ENCODE data around the gene NR6A1. TPM values are rescaled to one million over a fixed set of nuclear protein-coding genes. Genes with fewer than 3 reads are reported as not detected.

NR6A1 gene
- total RNA-seq, 5 donors from 2014 or later (not counting 1 experiment from before 2014, with no cell fraction given), result 0.19 to 0.50 (median 0.40) TPM; not detected in 1

GRCh38 chr9:124749781-124750180 is 21.3 kb downstream of the NR6A1 start:
- Mint-ChIP-seq H3K4me3 (no peak overlapping the region), H3K4me1 (no peaks in the 10 kb centered on the region), H3K36me3 (no peaks in the 10 kb centered on the region), H3K9me3 (no peaks in the 10 kb centered on the region), H3K27me3 (peaks cover 35 to 39% of the 10 kb centered on the region in 2 donors), H3K27ac (no peak overlapping the region)
- Histone ChIP-seq H3K4me3 (ENCODE audit: control insufficient read depth in 1 of 2, extremely low read depth in 1 of 2, low read length in 1 of 2) (no peak overlapping the region), H3K4me1 (ENCODE audit: control insufficient read depth in 1 of 2, extremely low read depth in 1 of 2, insufficient read depth in 2 of 2, low read length in 2 of 2) (no peaks in the 10 kb centered on the region), H3K9me3 (no peaks in the 10 kb centered on the region), H3K27me3 (replicated peaks in 1 of 2; ENCODE audit: control insufficient read depth in 2 of 2, extremely low read depth in 1 of 2, insufficient read depth in 2 of 2, low read length in 1 of 2) (peaks cover 0 to 6% of the 10 kb centered on the region in 2 experiments), H3K36me3 (ENCODE audit: control insufficient read depth in 2 of 2, extremely low read depth in 1 of 2, insufficient read depth in 1 of 2, low read length in 1 of 2) (no peaks in the 10 kb centered on the region), H3K27ac (ENCODE audit: low read length) (no peak overlapping the region)
- 70% methylated on average over 2 of the region's 2 CpGs for WGBS (ENCODE audit: insufficient coverage)
- ChIA-PET CTCF (no interaction called here), POLR2A (no interaction called here)
- DNase-seq, result no peak
- ATAC-seq (replicated peaks in 1 of 4), result no peak

GRCh38 chr9:124749284-124749683 is 21.8 kb downstream of the NR6A1 start:
- no peaks in the 10 kb centered on the region for H3K9me3 Mint-ChIP-seq
- H3K9me3 ChIP-seq, result no peaks in the 10 kb centered on the region
- H3K27ac ChIP-seq (ENCODE audit: low read length), result no peak overlapping the region
- CTCF ChIA-PET, result interaction anchor here in 1 of 2 donors (0.7 kb wide), 1 partner anchor 76 kb away, joined by 4 read pairs; no protein-coding TSS in a partner anchor
- H3K27ac Mint-ChIP-seq, result no peak overlapping the region
- DNase-seq, result no peak
- H3K4me3 ChIP-seq (ENCODE audit: control insufficient read depth in 1 of 2, extremely low read depth in 1 of 2, low read length in 1 of 2), result no peak overlapping the region
- H3K27me3 Mint-ChIP-seq, result peaks cover 30 to 34% of the 10 kb centered on the region in 2 donors
- no peaks in the 10 kb centered on the region for H3K36me3 ChIP-seq (ENCODE audit: control insufficient read depth in 2 of 2, extremely low read depth in 1 of 2, insufficient read depth in 1 of 2, low read length in 1 of 2)
- no peaks in the 10 kb centered on the region for H3K36me3 Mint-ChIP-seq
- no peak for ATAC-seq (replicated peaks in 1 of 4)
- H3K27me3 ChIP-seq (replicated peaks in 1 of 2; ENCODE audit: control insufficient read depth in 2 of 2, extremely low read depth in 1 of 2, insufficient read depth in 2 of 2, low read length in 1 of 2), result peaks cover 0 to 6% of the 10 kb centered on the region in 2 experiments
- 96% methylated on average over 3 of the region's 3 CpGs for WGBS (ENCODE audit: insufficient coverage)
- no peak overlapping the region for H3K4me3 Mint-ChIP-seq
- H3K4me1 Mint-ChIP-seq, result no peaks in the 10 kb centered on the region
- no peaks in the 10 kb centered on the region for H3K4me1 ChIP-seq (ENCODE audit: control insufficient read depth in 1 of 2, extremely low read depth in 1 of 2, insufficient read depth in 2 of 2, low read length in 2 of 2)
- POLR2A ChIA-PET, result no interaction called here

GRCh38 chr9:124747065-124747464 is 24.0 kb downstream of the NR6A1 start:
- Histone ChIP-seq H3K9me3 (no peaks in the 10 kb centered on the region), H3K4me3 (ENCODE audit: control insufficient read depth in 1 of 2, extremely low read depth in 1 of 2, low read length in 1 of 2) (no peak overlapping the region), H3K36me3 (ENCODE audit: control insufficient read depth in 2 of 2, extremely low read depth in 1 of 2, insufficient read depth in 1 of 2, low read length in 1 of 2) (no peaks in the 10 kb centered on the region), H3K4me1 (ENCODE audit: control insufficient read depth in 1 of 2, extremely low read depth in 1 of 2, insufficient read depth in 2 of 2, low read length in 2 of 2) (no peaks in the 10 kb centered on the region), H3K27ac (ENCODE audit: low read length) (no peak overlapping the region), H3K27me3 (replicated peaks in 1 of 2; ENCODE audit: control insufficient read depth in 2 of 2, extremely low read depth in 1 of 2, insufficient read depth in 2 of 2, low read length in 1 of 2) (peaks cover 0 to 6% of the 10 kb centered on the region in 2 experiments)
- no peak for ATAC-seq (replicated peaks in 1 of 4)
- Mint-ChIP-seq H3K4me1 (no peaks in the 10 kb centered on the region), H3K27me3 (peaks cover 25% of the 10 kb centered on the region in 2 donors), H3K4me3 (no peak overlapping the region), H3K27ac (no peak overlapping the region), H3K9me3 (no peaks in the 10 kb centered on the region), H3K36me3 (no peaks in the 10 kb centered on the region)
- ChIA-PET POLR2A (no interaction called here), CTCF (no interaction called here)
- DNase-seq, result no peak
- 78% methylated on average over 4 of the region's 4 CpGs for WGBS (ENCODE audit: insufficient coverage)

- Mint-ChIP-seq H3K27ac (no peak overlapping the region), H3K4me3 (no peak overlapping the region), H3K4me1 (no peaks in the 10 kb centered on the region), H3K27me3 (peaks cover 11 to 13% of the 10 kb centered on the region in 2 donors), H3K9me3 (no peaks in the 10 kb centered on the region), H3K36me3 (no peaks in the 10 kb centered on the region)
- H3K27me3 ChIP-seq (replicated peaks in 1 of 2; ENCODE audit: control insufficient read depth in 2 of 2, extremely low read depth in 1 of 2, insufficient read depth in 2 of 2, low read length in 1 of 2), result peaks cover 0 to 4% of the 10 kb centered on the region in 2 experiments
- H3K4me1 ChIP-seq (ENCODE audit: control insufficient read depth in 1 of 2, extremely low read depth in 1 of 2, insufficient read depth in 2 of 2, low read length in 2 of 2), result no peaks in the 10 kb centered on the region
- ChIA-PET POLR2A (interaction anchor here in 1 of 2 donors (0.5 kb wide), 1 partner anchor 22 kb away, joined by 5 read pairs; no protein-coding TSS in a partner anchor), CTCF (no interaction called here)
- ATAC-seq (replicated peaks in 1 of 4), result no peak
- no peak for DNase-seq
- no peaks in the 10 kb centered on the region for H3K9me3 ChIP-seq
- H3K4me3 ChIP-seq (ENCODE audit: control insufficient read depth in 1 of 2, extremely low read depth in 1 of 2, low read length in 1 of 2), result no peak overlapping the region
- no peak overlapping the region for H3K27ac ChIP-seq (ENCODE audit: low read length)
- WGBS (ENCODE audit: insufficient coverage), result 58% methylated on average over 2 of the region's 5 CpGs
- H3K36me3 ChIP-seq (ENCODE audit: control insufficient read depth in 2 of 2, extremely low read depth in 1 of 2, insufficient read depth in 1 of 2, low read length in 1 of 2), result no peaks in the 10 kb centered on the region
Observed at GRCh38 chr9:124743686-124744348, 27.3 kb downstream of the NR6A1 start.

- H3K9me3 ChIP-seq, result no peaks in the 10 kb centered on the region
- no peaks in the 10 kb centered on the region for H3K4me1 Mint-ChIP-seq
- no peak overlapping the region for H3K27ac ChIP-seq (ENCODE audit: low read length)
- no peaks in the 10 kb centered on the region for H3K36me3 ChIP-seq (ENCODE audit: control insufficient read depth in 2 of 2, extremely low read depth in 1 of 2, insufficient read depth in 1 of 2, low read length in 1 of 2)
- H3K4me3 ChIP-seq (ENCODE audit: control insufficient read depth in 1 of 2, extremely low read depth in 1 of 2, low read length in 1 of 2), result no peak overlapping the region
- H3K27me3 Mint-ChIP-seq, result peaks cover 9 to 12% of the 10 kb centered on the region in 2 donors
- DNase-seq (no peak), ATAC-seq (replicated peaks in 1 of 4) (no peak)
- no peaks in the 10 kb centered on the region for H3K4me1 ChIP-seq (ENCODE audit: control insufficient read depth in 1 of 2, extremely low read depth in 1 of 2, insufficient read depth in 2 of 2, low read length in 2 of 2)
- POLR2A ChIA-PET, result no interaction called here
- H3K4me3 Mint-ChIP-seq, result no peak overlapping the region
- CTCF ChIA-PET, result no interaction called here
- peaks cover 0 to 4% of the 10 kb centered on the region in 2 experiments for H3K27me3 ChIP-seq (replicated peaks in 1 of 2; ENCODE audit: control insufficient read depth in 2 of 2, extremely low read depth in 1 of 2, insufficient read depth in 2 of 2, low read length in 1 of 2)
- no peaks in the 10 kb centered on the region for H3K9me3 Mint-ChIP-seq
- H3K36me3 Mint-ChIP-seq, result no peaks in the 10 kb centered on the region
- no peak overlapping the region for H3K27ac Mint-ChIP-seq
Observed at GRCh38 chr9:124742940-124743339, 28.2 kb downstream of the NR6A1 start.

- Histone ChIP-seq H3K4me3 (ENCODE audit: control insufficient read depth in 1 of 2, extremely low read depth in 1 of 2, low read length in 1 of 2) (no peak overlapping the region), H3K9me3 (no peaks in the 10 kb centered on the region), H3K4me1 (ENCODE audit: control insufficient read depth in 1 of 2, extremely low read depth in 1 of 2, insufficient read depth in 2 of 2, low read length in 2 of 2) (no peaks in the 10 kb centered on the region), H3K27me3 (replicated peaks in 1 of 2; ENCODE audit: control insufficient read depth in 2 of 2, extremely low read depth in 1 of 2, insufficient read depth in 2 of 2, low read length in 1 of 2) (peaks cover 0 to 4% of the 10 kb centered on the region in 2 experiments), H3K36me3 (ENCODE audit: control insufficient read depth in 2 of 2, extremely low read depth in 1 of 2, insufficient read depth in 1 of 2, low read length in 1 of 2) (no peaks in the 10 kb centered on the region), H3K27ac (ENCODE audit: low read length) (no peak overlapping the region)
- Mint-ChIP-seq H3K36me3 (no peaks in the 10 kb centered on the region), H3K27ac (no peak overlapping the region), H3K9me3 (no peaks in the 10 kb centered on the region), H3K4me1 (no peaks in the 10 kb centered on the region), H3K27me3 (peaks cover 3 to 4% of the 10 kb centered on the region in 2 donors), H3K4me3 (no peak overlapping the region)
- ChIA-PET POLR2A (no interaction called here), CTCF (no interaction called here)
- 78% methylated on average over 3 of the region's 4 CpGs for WGBS (ENCODE audit: insufficient coverage)
- no peak for ATAC-seq (replicated peaks in 1 of 4)
- DNase-seq, result no peak
Observed at GRCh38 chr9:124741662-124742061, 29.4 kb downstream of the NR6A1 start.
